GM19099 (cell line): ENCODE measurements around the gene FEM1A.

Source experiments
- POLR2A ChIP-seq: IDR thresholded peaks from 3 replicates; pipeline ENCODE4 v1.6.1; 2011; ENCODE audit warnings: low read depth; ENCODE audit not compliant: insufficient read length; ENCODE audit errors: extremely low read depth

FEM1A gene

GRCh38 chr19:4802711-4803110, 11.2 kb downstream of the FEM1A start:
- TF ChIP-seq POLR2A: no peak

DNA sequence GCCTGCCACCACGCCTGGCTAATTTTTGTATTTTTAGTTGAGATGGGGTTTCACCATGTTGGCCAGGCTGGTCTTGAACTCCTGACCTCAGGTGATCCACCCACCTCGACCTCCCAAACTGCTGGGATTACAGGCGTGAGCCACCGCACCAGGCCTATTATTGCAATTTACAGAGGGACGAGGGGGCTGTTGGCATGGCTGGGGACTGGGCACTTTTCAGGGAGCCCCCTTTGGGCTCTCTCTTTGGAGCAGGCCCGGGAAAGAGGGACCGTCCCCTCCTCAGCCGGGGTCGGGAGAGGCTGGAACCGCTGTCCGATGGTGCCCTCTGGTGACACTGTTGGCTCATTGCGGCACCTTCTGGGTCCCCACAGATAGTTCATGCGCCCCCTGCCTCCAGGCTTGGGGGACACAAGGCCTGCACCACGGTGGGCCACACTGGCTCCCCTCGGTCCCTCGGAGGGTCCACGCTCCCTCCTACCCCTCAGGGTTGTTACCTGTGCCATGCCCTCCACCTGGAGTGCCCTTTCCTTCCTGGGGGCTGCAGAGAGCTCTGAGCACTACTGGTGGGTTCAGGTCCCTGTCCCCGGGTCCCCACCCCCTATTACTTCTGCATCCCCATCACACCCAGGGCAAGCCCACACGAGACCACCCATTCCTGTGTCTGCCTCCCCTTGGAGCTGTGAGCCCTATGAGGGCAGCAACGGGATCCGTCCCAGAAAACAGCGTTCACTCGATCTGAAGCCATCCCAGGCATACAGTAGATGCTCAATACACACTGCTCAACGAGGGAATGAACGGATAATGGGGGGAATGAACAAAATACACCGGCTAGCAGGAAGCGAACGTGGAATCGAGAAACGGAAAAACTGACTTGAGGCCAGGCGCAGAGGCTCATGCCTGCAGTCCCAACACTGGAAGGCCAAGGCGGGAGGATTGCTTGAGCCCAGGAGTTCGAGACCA, 12.5 kb downstream of the FEM1A start:
- TF ChIP-seq POLR2A: no peak

GRCh38 chr19:4806384-4806783, 14.8 kb downstream of the FEM1A start:
- TF ChIP-seq POLR2A: no peak

GRCh38 chr19:4807188-4807587, 15.7 kb downstream of the FEM1A start:
- TF ChIP-seq POLR2A: no peak

DNA sequence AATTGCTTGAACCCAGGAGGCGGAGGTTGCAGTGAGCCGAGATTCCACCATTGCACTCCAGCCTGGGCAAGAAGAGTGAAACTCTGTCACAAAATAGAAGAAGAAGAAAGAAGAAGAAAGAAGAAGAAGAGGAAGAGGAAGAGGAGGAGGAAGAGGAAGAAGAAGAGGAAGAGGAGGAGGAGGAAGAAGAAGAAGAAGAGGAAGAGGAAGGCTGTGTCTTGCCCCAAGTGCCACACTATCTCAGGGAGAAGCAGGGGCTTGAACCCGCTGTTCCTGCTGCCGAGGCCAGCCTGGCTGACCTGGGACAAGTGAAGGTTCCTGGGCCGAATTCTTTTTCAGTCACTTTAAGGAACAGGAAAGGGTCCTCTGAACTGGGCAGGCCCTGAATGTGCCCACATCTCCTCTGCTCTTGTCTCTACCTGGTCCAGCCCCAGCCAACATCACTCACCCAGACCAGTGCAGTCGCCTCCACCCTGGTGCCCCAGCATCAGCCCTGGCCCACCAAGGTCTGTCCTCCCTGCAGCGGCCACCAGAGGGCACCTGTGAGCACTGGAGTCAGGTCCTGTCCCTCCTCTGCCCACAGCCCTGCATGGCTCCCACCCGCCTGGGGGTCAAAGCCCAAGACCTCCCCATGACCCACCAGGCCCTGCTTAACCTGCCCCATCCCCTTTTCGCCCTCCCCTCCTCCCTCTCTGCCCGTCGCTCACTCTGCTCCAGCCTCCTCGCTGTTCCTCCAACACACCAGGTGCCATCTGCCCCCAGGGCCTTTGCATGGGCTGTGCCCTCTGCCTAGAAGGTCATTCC, 20.0 kb downstream of the FEM1A start:
- no peak for TF ChIP-seq POLR2A

DNA sequence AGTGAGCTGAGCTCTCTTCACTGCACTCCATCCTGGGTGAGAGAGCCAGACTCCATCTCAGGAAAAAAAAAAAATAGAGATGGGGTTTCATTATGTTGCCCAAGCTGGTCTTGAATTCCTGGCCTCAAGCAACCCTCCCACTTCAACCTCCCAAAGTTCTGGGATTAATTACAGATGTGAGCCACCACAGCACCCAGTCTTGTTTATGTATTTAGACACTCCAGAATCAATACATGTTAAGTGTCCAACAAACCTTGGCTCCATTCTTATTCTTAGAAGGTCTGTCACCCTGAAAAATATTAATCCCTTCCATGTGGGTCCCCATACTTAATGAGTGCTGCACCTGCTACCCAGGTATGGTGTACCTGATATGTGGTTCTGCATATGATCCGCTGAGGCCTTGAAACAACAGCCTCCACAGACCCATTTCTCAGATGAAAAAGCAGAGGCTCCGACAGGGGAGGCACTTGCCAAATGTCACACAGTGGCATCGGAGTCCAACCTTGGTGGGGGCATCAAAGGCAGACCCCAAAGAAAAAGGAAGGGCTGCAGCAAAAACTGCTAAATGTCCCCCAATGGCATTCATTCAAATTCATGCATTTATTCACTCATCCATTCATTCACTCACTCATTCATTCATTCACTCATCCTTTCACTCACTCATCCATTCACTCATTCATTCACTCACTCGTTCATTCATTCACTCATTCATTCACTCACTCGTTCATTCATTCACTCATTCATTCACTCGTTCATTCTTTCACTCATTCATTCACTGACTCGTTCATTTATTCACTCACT, 23.3 kb downstream of the FEM1A start:
- TF ChIP-seq POLR2A: no peak

- no peak for TF ChIP-seq POLR2A
These were observed 24.1 kb downstream of the FEM1A start for GRCh38 chr19:4815426-4816201.

DNA sequence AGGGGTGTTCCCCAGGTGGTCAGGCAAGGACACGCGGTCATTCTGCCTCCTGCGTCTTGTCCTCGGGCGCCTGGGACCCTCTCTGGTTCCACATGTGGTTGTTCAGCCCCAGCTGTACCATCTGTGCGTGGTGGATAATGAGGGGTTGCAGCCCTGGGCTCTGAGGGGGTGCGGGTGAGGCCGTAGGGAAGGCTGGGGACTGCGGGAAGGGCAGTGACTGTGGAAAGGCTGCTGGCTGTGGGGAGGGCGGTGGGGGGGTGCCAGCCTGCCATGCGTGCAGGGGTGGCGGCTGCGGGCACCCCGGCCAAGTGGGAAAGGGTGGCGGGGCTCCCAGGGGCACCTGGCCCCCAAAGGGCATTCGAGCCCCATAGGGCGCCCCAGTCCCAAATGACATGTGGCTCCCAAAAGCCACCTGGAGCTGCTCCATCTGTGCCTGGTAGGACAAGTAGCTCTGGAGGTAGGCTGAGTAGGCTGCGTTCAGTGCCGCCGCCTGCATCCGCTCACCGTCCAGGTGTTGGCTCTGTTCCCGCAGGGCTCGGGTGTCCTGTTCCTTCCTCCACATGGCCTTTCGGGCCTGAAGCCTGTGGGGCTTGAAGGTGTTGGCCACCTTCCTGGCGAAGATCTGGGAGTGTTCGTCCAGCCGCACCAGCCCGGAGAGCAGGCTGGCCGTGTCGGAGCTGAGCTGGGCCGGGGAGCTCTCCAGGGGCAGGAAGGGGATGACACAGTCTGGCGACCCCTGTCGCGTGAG, 24.8 kb downstream of the FEM1A start:
- no peak for TF ChIP-seq POLR2A

GRCh38 chr19:4816950-4817278, 25.4 kb downstream of the FEM1A start:
- TF ChIP-seq POLR2A: no peak

DNA sequence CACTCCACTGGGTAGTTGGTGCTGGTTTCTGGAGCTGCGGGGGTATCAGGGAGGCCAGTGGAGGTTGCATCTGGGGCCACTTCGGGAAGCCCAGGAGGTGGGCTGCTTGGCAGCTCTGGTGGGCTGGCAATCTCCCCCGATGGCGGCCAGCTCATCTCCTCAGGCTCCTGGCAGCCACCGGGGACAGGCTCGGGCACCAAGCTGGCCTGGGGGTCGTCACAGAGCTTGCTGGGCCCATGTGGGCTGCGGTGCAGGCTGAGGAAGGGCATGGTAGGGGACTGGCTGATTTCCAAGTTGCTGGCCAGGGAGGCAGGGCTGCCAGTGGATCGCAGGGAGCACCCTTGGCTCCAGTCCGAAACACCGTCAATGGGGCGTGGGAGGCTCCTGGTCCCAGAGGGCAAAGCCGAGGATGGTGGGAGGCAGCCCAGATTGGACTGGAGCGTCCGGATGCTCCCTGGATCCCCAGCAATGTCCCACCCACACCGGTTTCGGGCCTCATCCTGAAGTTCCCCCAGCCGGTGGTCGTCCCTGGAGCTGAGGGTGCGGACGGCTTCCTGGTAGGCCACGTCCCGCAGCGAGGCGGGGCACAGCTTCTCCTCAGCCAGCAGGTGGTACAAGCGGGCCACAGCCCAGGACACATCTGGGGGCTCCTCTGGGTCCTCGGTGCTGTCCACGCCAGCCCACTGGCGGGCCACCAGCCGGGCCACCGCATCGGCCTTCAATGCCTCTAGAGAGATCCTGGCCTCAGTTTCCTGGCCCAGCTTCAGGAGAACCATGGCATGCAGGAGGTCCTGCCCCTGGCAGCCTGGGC, 26.1 kb downstream of the FEM1A start:
- TF ChIP-seq POLR2A: no peak

- TF ChIP-seq POLR2A: no peak
These were observed 29.7 kb downstream of the FEM1A start for GRCh38 chr19:4821265-4821664.

GRCh38 chr19:4823577-4823976, 32.0 kb downstream of the FEM1A start:
- TF ChIP-seq POLR2A: no peak

GRCh38 chr19:4829001-4829712, 37.6 kb downstream of the FEM1A start:
- no peak for TF ChIP-seq POLR2A

DNA sequence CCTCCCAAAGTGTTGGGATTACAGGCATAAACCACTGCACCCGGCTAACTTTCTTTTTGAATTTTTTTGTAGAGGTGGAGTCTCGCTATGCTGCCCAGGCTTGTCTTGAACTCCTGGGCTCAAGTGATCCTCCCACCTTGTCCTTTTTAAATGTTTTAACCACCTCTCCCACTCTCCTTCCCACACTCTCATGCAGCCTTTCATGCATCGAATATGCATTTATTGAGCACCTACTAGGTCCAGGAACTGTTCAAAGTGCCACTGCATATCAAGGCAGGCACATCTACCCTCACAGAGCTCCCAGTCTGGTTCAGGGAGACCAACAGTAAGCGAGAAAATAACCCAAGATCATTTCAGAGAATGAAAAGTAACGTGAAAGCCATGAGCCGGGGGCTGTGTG, 38.8 kb downstream of the FEM1A start:
- TF ChIP-seq POLR2A: no peak
